Measurements from ENCODE around the gene COQ10A. TPM values are rescaled to one million over a fixed set of nuclear protein-coding genes. Genes with fewer than 3 reads are reported as not detected.
A peak's percentile ranks its signal among the peaks of the same experiment; 100 is the strongest.

COQ10A gene
- total and polyA plus RNA-seq, 9 of the 15 experiments (the other 6 are each of a cell fraction or from before 2014, with no cell fraction given), result 3.1 to 26.4 (median 12.7) TPM

- TF ChIP-seq ZNF184 (CRISPR knock-in tag; IDR thresholded peaks at IDR 0.05) (no peak), CREB5 (CRISPR knock-in tag; IDR thresholded peaks at IDR 0.05) (no peak), SIN3B (IDR thresholded peaks at IDR 0.05; ENCODE audit: low read depth) (peak; percentile 56), NCOA6 (IDR thresholded peaks at IDR 0.05) (no peak), U2AF2 (optimal IDR thresholded peaks at IDR 0.05; ENCODE audit: low read depth, low read length) (no peak), ATF2 (CRISPR knock-in tag; IDR thresholded peaks at IDR 0.05) (no peak), LARP7 (IDR thresholded peaks at IDR 0.05) (no peak), RBM34 (IDR thresholded peaks at IDR 0.05; ENCODE audit: borderline replicate concordance, insufficient read depth, low read length) (no peak), ID3 (CRISPR knock-in tag; IDR thresholded peaks at IDR 0.05) (no peak), ID3 (tag; IDR thresholded peaks at IDR 0.05) (no peak), ZBTB34 (CRISPR knock-in tag; IDR thresholded peaks at IDR 0.05) (no peak), CREB3 (tag; conservative IDR thresholded peaks at IDR 0.05; ENCODE audit: low read depth) (no peak), HIVEP1 (CRISPR knock-in tag; IDR thresholded peaks at IDR 0.05) (no peak), KDM4B (IDR thresholded peaks at IDR 0.05; ENCODE audit: borderline replicate concordance in 2 of 2, low read depth in 1 of 2) (no peak), ARHGAP35 (IDR thresholded peaks at IDR 0.05; ENCODE audit: partially characterized antibody) (no peak), ZBTB7A (IDR thresholded peaks at IDR 0.05; ENCODE audit: borderline replicate concordance, control insufficient read depth, low read depth, low read length) (peak; percentile 79; the same call in 1 of the 2 replicates), SMAD3 (CRISPR knock-in tag; conservative IDR thresholded peaks at IDR 0.05) (no peak), EHMT2 (IDR thresholded peaks at IDR 0.05) (no peak), PRPF4 (IDR thresholded peaks at IDR 0.05; ENCODE audit: insufficient read depth, low read depth, low read length, poor library complexity, severe bottlenecking) (no peak), USF2 (CRISPR knock-in tag; IDR thresholded peaks at IDR 0.05) (no peak), JUN (IDR thresholded peaks at IDR 0.05; ENCODE audit: borderline replicate concordance, low read depth, low read length) (no peak; the same call in 1 of the 2 replicates), JUN (CRISPR knock-in tag; IDR thresholded peaks at IDR 0.05; ENCODE audit: borderline replicate concordance) (no peak; the same call in 1 of the 2 replicates)
These were observed at the start of gene COQ10A (continued) for GRCh38 chr12:56266693-56267442.

Data from K562 (cell line).